HepG2 (cell line): ENCODE measurements around the gene TYROBP. TPM values are rescaled to one million over a fixed set of nuclear protein-coding genes. Genes with fewer than 3 reads are reported as not detected.

Experiments
- ATAC-seq: fragments of 200-7000 bp; cut with Tn5 transposase; 3 replicates; pipeline ENCODE4 v1.9.1; 2020; ENCODE audit warnings: mild to moderate bottlenecking, moderate library complexity
- BruUV-seq: library from RNA; stranded (reverse); fragments of 400-500 nt; replicated peaks from 2 replicates; lab custom pipeline; 2021; lab: Mats Ljungman, UMichigan
- CTCF ChIA-PET: fragments of 300-600 bp; formaldehyde crosslinking; extraction: SDS; loops from one replicate; lab custom pipeline; 2021; ENCODE audit warnings: low total read pairs, inconsistent platforms, low intra/inter-chr PET ratio; lab: Yijun Ruan, JAX
- POLR2A ChIA-PET: fragments of 350-600 bp; sonication (Branson Sonifier 250); formaldehyde crosslinking; loops from one replicate; lab custom pipeline; 2020; ENCODE audit warnings: antibody characterized with exemption, inconsistent platforms; lab: Yijun Ruan, JAX
- DNase-seq: peaks from one replicate; pipeline ENCODE4 v3.0.0-alpha.2; 2015; ENCODE audit warnings: low spot score
- FAIRE-seq: peaks from 3 replicates; lab custom pipeline; 2011; peaks lifted over from hg19 to GRCh38; lab: Jason Lieb, UNC
- H2AFZ ChIP-seq: one replicate; pipeline ENCODE4 v1.6.1; 2011; ENCODE audit warnings: low read length, inconsistent platforms
- H3K27ac ChIP-seq: fragments of 300-600 bp; 3 replicates; pipeline ENCODE4 v1.8.0; 2011; ENCODE audit warnings: mixed run types, mild to moderate bottlenecking, mixed read lengths, low read length, inconsistent platforms; ENCODE audit not compliant: insufficient read depth; ENCODE audit errors: extremely low read length
- H3K27me3 ChIP-seq, 2 experiments: fragments of 200-600 bp in 1 of 2; 2 replicates in 1 of 2; 3 replicates in 1 of 2; pipeline versions ENCODE4 v1.6.0 to v1.8.0; 2011; ENCODE audit warnings: low read length in 2 of 2, mild to moderate bottlenecking in 2 of 2, moderate library complexity in 2 of 2, inconsistent platforms in 1 of 2; ENCODE audit not compliant: insufficient read depth in 2 of 2, control insufficient read depth in 1 of 2
- H3K36me3 ChIP-seq, 2 experiments: fragments of 200-600 bp in 1 of 2; replicated peaks in 1 of 2; 2 replicates in 1 of 2; 3 replicates in 1 of 2; pipeline versions ENCODE4 v1.5.1 to v1.8.0; 2011; ENCODE audit warnings: low read length in 2 of 2, inconsistent platforms in 1 of 2; ENCODE audit not compliant: insufficient read depth in 2 of 2, control insufficient read depth in 1 of 2
- H3K4me1 ChIP-seq: 2 replicates; pipeline ENCODE4 v1.5.1; 2012; ENCODE audit warnings: low read length, inconsistent platforms; ENCODE audit not compliant: insufficient read depth
- H3K4me2 ChIP-seq: 2 replicates; pipeline ENCODE4 v1.6.0; 2011; ENCODE audit warnings: low read depth, low read length, inconsistent platforms
- H3K4me3 ChIP-seq, 3 experiments: fragments of 200-600 bp in 1 of 3; sonication (generic), shearing (Covaris generic) in 1 of 3; replicated peaks in 1 of 3; 2 replicates each; pipeline ENCODE4 v1.5.1; 2011 to 2016; ENCODE audit warnings: low read length in 3 of 3, inconsistent platforms in 2 of 3, low read depth in 2 of 3, mild to moderate bottlenecking in 2 of 3, control low read depth in 1 of 3, mixed read lengths in 1 of 3; ENCODE audit not compliant: insufficient read depth in 1 of 3
- H3K79me2 ChIP-seq: one replicate; pipeline ENCODE4 v1.6.1; 2011; ENCODE audit warnings: low read length, inconsistent platforms; ENCODE audit not compliant: insufficient read depth
- H3K9ac ChIP-seq: 2 replicates; pipeline ENCODE4 v1.6.0; 2011; ENCODE audit warnings: mild to moderate bottlenecking, low read depth, low read length, inconsistent platforms; ENCODE audit not compliant: insufficient read depth
- H3K9me3 ChIP-seq: 2 replicates; pipeline ENCODE4 v1.5.1; 2012; ENCODE audit warnings: mild to moderate bottlenecking, low read length
- H4K20me1 ChIP-seq: 2 replicates; pipeline ENCODE4 v1.6.0; 2011; ENCODE audit warnings: inconsistent platforms, mild to moderate bottlenecking, low read length, moderate library complexity; ENCODE audit not compliant: insufficient read depth
- CEBPB ChIP-seq: IDR thresholded peaks from 2 replicates; pipeline ENCODE4 v1.6.1; 2011; ENCODE audit warnings: low read depth, low read length, improper control_type of control experiment, borderline replicate concordance
- ELF3 ChIP-seq: IDR thresholded peaks from 2 replicates; pipeline ENCODE4 v1.6.1; 2016; ENCODE audit warnings: missing genetic modification reagents, missing compliant biosample characterization
- FOXA3 ChIP-seq: IDR thresholded peaks from 2 replicates; pipeline ENCODE4 v1.6.1; 2016; ENCODE audit warnings: missing genetic modification reagents, missing compliant biosample characterization
- FOXK2 ChIP-seq: fragments of 450-650 bp; IDR thresholded peaks from 2 replicates; pipeline ENCODE4 v1.6.1; 2016
- HHEX ChIP-seq: IDR thresholded peaks from 2 replicates; pipeline ENCODE4 v1.6.1; 2016; ENCODE audit warnings: control low read depth
- HIVEP1 ChIP-seq: sonication (generic); formaldehyde crosslinking; IDR thresholded peaks from 2 replicates; pipeline ENCODE4 v1.4.0; 2020; ENCODE audit warnings: mild to moderate bottlenecking, missing genetic modification reagents
- HNRNPL ChIP-seq: fragments of 200-400 bp; formaldehyde crosslinking; IDR thresholded peaks from 2 replicates; pipeline ENCODE4 v1.6.1; 2017; ENCODE audit warnings: mild to moderate bottlenecking, low read depth, low read length
- HOXA3 ChIP-seq: sonication (generic); formaldehyde crosslinking; IDR thresholded peaks from 2 replicates; pipeline ENCODE4 v1.5.0; 2020; ENCODE audit warnings: missing genetic modification reagents
- MED1 ChIP-seq: sonication (generic); formaldehyde crosslinking; IDR thresholded peaks from 2 replicates; pipeline ENCODE4 v1.4.0; 2020; ENCODE audit warnings: missing genetic modification reagents
- MXD1 ChIP-seq: sonication (generic); formaldehyde crosslinking; IDR thresholded peaks from 2 replicates; pipeline ENCODE4 v1.4.0; 2020; ENCODE audit warnings: mild to moderate bottlenecking, missing genetic modification reagents
- ZNF276 ChIP-seq: sonication (generic); formaldehyde crosslinking; IDR thresholded peaks from 2 replicates; pipeline ENCODE4 v1.4.0; 2020; ENCODE audit warnings: mild to moderate bottlenecking, low read depth, missing genetic modification reagents
- ZNF674 ChIP-seq: sonication (generic); formaldehyde crosslinking; IDR thresholded peaks from 2 replicates; pipeline ENCODE4 v1.5.0; 2020; ENCODE audit warnings: low read depth, mild to moderate bottlenecking, missing genetic modification reagents
- ZNF737 ChIP-seq: sonication (generic); formaldehyde crosslinking; IDR thresholded peaks from 2 replicates; pipeline ENCODE4 v1.5.0; 2020; ENCODE audit warnings: missing genetic modification reagents, mild to moderate bottlenecking, borderline replicate concordance
- WGBS: methylation state at CpG from one replicate; pipeline ENCODE4 v1.1.6; 2017; ENCODE audit warnings: low lambda C conversion rate; 5-methylcytosine and 5-hydroxymethylcytosine counted together
- in situ Hi-C: cut with HindIII; loops from 2 replicates; pipeline ENCODE4 v1.10.0; 2017; ENCODE audit warnings: low pct_unique_long_range_greater_than_20kb; ENCODE audit not compliant: extremely low pct_ligation_motif_present
- intact Hi-C: fragments of 100-400 bp; cut with micrococcal nuclease; formaldehyde crosslinking; loops from one replicate; pipeline ENCODE4 v1.10.0; 2022; ENCODE audit not compliant: unreplicated experiment
- polyA plus RNA-seq, 8 experiments: library from polyadenylated mRNA; depleted of rRNA in 3 of 8; stranded (reverse) in 7 of 8; unstranded in 1 of 8; fragments of >200 nt; fragmentation: Illumina TruSeq in 4 of 8; extraction: Trizol in 4 of 8; gene quantifications; 2 replicates each; pipeline versions ENCODE4 v1.2.1 to v1.2.3, GENCODE V29; 2011 to 2016; ENCODE audit warnings: low read depth in 4 of 8, missing spikeins in 1 of 8, mixed read lengths in 1 of 8; ENCODE audit not compliant: insufficient read depth in 1 of 8
- total RNA-seq, 5 experiments: library from RNA; depleted of rRNA; stranded (reverse); fragments of >200 nt; fragmentation: Illumina TruSeq; extraction: Trizol; gene quantifications; 2 replicates each; pipeline ENCODE4 v1.2.3, GENCODE V29; 2016; ENCODE audit warnings: low read depth in 1 of 5

Gene TYROBP
- total and polyA plus RNA-seq, 2 of the 13 experiments (the other 11 are each of a cell fraction or from before 2014, with no cell fraction given), result not detected

- Histone ChIP-seq H3K79me2 (no peaks in the 10 kb centered on the region), H3K36me3 (no peaks in the 10 kb centered on the region; a peak in 1 of 5 replicates), H3K9me3 (no peaks in the 10 kb centered on the region), H2AFZ (no peak overlapping the region), H3K4me3 (no peak overlapping the region), H4K20me1 (0 out of 2 replicates have a peak, but pooled peaks cover 8% of the 10 kb centered on the region), H3K27me3 (no peaks in the 10 kb centered on the region; a peak in 1 of 5 replicates), H3K9ac (no peak overlapping the region), H3K27ac (no peak overlapping the region), H3K4me1 (peaks cover 44% of the 10 kb centered on the region), H3K4me2 (no peak overlapping the region)
- in situ Hi-C loops (loop anchor here (10.0 kb wide), 1 partner anchor 55 kb away; no protein-coding TSS in a partner anchor), intact Hi-C loops (loop anchor here (5.0 kb wide), 1 partner anchor 37 kb away; the partner anchor contains the start of genes HCST and NFKBID)
- DNase-seq (no peak), FAIRE-seq (no peak), ATAC-seq (no peak)
- ChIA-PET POLR2A (no interaction called here), CTCF (no interaction called here)
- WGBS, result 97% methylated on average over 26 of the region's 55 CpGs
- TF ChIP-seq HNRNPL (0 out of 2 replicates have a peak, but pooled peaks have one; percentile 32), HOXA3 (CRISPR knock-in tag) (no peak)
- BruUV-seq, result no TSS peak
Observed at GRCh38 chr19:35939307-35940077, 31.4 kb upstream of the TYROBP start.

DNA sequence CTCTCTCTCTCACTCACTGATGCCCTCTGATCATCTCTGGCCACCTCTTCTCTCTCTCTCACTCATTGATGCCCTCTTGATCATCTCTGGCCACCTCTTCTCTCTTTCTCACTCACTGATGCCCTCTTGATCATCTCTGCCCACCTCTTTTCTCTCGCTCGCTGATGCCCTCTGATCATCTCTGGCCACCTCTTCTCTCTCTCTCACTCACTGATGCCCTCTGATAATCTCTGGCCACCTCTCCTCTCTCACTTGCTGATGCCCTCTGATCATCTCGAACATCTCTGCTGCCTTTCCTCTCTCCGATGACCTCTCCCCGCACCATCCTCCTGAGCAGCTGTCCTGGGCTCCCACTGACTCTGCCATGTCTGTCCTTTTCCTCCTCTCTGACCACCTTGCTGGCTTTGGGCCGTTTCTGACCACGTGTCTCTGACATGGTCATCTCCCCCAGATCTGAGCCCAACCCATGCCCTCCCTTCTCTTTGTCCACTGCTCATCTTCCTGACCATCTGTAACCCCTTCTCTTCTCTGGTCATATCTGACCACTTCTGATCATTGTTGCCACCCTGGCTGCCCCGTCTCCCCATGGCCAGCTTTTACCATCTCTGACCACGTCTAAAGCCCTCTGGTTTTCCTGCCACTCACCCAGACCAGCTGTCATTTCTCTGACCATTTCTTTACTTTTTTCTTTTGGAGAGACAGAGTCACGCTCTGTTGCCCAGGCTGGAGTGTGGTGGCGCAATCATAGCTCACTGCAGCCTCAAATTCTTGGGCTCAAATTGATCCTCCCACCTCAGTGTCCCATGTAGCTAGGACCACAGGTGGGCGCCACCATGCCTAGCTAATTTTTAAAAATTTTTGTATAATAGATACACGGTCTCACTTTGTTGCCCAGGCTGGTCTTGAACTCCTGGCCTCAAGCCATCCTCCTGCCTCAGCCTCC lies 30.5 kb upstream of the TYROBP start:
- Histone ChIP-seq H3K79me2 (no peaks in the 10 kb centered on the region), H3K9me3 (no peaks in the 10 kb centered on the region), H2AFZ (no peak overlapping the region), H4K20me1 (0 out of 2 replicates have a peak, but pooled peaks cover 8% of the 10 kb centered on the region), H3K4me1 (peaks cover 44% of the 10 kb centered on the region), H3K9ac (peak overlapping the region; percentile 79; the same call in 1 of the 2 replicates), H3K36me3 (no peaks in the 10 kb centered on the region; a peak in 1 of 5 replicates), H3K27ac (no peak overlapping the region), H3K4me3 (peak overlapping the region; percentile 7 to 74 (median 16); a peak in 3 of 6 replicates), H3K4me2 (peak overlapping the region; percentile 84), H3K27me3 (no peaks in the 10 kb centered on the region; a peak in 1 of 5 replicates)
- in situ Hi-C loops, result loop anchor here (10.0 kb wide), 1 partner anchor 54 kb away; no protein-coding TSS in a partner anchor
- WGBS, result 73% methylated on average over 13 of the region's 13 CpGs
- intact Hi-C loops, result loop anchor here (5.0 kb wide), 1 partner anchor 36 kb away; the partner anchor contains the start of genes HCST and NFKBID
- BruUV-seq, result no TSS peak
- POLR2A ChIA-PET, result no interaction called here
- DNase-seq, result no peak
- ATAC-seq, result no peak
- no peak for FAIRE-seq
- CTCF ChIA-PET, result no interaction called here
- TF ChIP-seq CEBPB, result peak; percentile 15; the same call in 1 of the 2 replicates
- no peak for TF ChIP-seq ELF3 (CRISPR knock-in tag)
- no peak for TF ChIP-seq ZNF674 (CRISPR knock-in tag)
- no peak for TF ChIP-seq ZNF276 (CRISPR knock-in tag)
- TF ChIP-seq ZNF737 (CRISPR knock-in tag), result no peak
- no peak for TF ChIP-seq MXD1 (CRISPR knock-in tag)
- TF ChIP-seq FOXA3 (CRISPR knock-in tag), result no peak
- no peak for TF ChIP-seq HIVEP1 (CRISPR knock-in tag)
- TF ChIP-seq MED1, result no peak
- TF ChIP-seq HHEX (CRISPR knock-in tag), result no peak
- 0 out of 2 replicates have a peak, but pooled peaks have one; percentile 2 for TF ChIP-seq FOXK2
